Measurements from ENCODE around the gene RASA4B. TPM values are rescaled to one million over a fixed set of nuclear protein-coding genes. Genes with fewer than 3 reads are reported as not detected.
"Not testable (repeated sequence)": the region's sequence is repeated elsewhere in the genome, so short reads cannot be mapped to it uniquely, and the experiment has no call there.

The RASA4B gene
- 10 to 100 TPM in 1 of 5 donors, 1 to 10 TPM in 4; 2.4 to 12.2 (median 5.5) TPM for polyA plus RNA-seq (ENCODE audit: insufficient read depth in 1 of 5, insufficient read length in 5 of 5, low replicate concordance in 1 of 5)
- long read RNA-seq, donor 1, partial matches to known transcripts, result 0 of 1 reads
- long read RNA-seq, donor 1, other reads (novel, unspliced or antisense), result 0 of 1 reads
- long read RNA-seq, donor 2, result 0 reads
- long read RNA-seq, donor 3, result 0 reads
- long read RNA-seq, donor 4, result 0 reads
- long read RNA-seq, donor 5, result 0 reads
- long read RNA-seq, donor 6, partial matches to known transcripts, result 5 of 5 reads
- long read RNA-seq, donor 6, other reads (novel, unspliced or antisense), result 0 of 5 reads
- long read RNA-seq, donor 7, partial matches to known transcripts, result 0 of 1 reads
- long read RNA-seq, donor 7, other reads (novel, unspliced or antisense), result 0 of 1 reads
- long read RNA-seq, donor 8, partial matches to known transcripts, result 0 of 1 reads
- long read RNA-seq, donor 8, other reads (novel, unspliced or antisense), result 0 of 1 reads

- DNase-seq, result not testable (repeated sequence)
Observed at GRCh38 chr7:102517550-102518147, at the start of gene RASA4B. Gene RASA4B (minus strand): TSS chr7:102517777. CDS start chr7:102517710, 67 bp downstream.

DNA sequence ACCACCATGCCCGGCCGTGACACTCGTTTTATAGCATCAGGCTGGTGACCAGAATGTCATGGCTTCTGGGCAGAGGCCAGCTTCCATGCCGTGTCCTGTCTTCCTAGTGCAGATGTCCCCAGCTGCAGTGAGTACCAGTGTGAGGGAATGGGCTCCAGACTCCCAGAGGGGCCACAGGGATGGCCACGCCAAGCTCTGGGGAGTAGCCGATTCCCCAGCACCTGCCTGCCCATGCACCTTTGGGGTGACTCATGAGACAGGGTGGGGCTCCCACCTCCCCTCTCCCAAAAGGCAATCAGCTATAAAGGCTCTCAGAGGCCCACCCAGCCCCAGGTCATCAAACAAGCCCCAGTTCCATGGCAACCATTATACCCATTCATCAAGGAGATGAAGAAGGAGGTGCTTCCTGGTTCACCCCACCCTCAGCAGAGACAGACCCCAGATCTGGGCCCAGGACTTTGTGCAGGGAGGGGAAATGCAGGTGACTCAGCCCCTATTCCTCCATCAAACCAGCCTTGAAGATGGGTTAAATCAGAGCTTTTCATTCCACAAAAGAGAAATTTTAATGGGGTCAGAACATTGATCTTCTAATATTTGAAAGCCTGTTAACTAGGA, 33.3 kb upstream of the RASA4B start, which contains the start of gene SPDYE2:
TSS of gene SPDYE2 (plus strand) at position 419 of the 615 bp plus-strand sequence. CDS start 2,030 bp downstream, outside the sequence.
- not testable (repeated sequence) for DNase-seq

DNA sequence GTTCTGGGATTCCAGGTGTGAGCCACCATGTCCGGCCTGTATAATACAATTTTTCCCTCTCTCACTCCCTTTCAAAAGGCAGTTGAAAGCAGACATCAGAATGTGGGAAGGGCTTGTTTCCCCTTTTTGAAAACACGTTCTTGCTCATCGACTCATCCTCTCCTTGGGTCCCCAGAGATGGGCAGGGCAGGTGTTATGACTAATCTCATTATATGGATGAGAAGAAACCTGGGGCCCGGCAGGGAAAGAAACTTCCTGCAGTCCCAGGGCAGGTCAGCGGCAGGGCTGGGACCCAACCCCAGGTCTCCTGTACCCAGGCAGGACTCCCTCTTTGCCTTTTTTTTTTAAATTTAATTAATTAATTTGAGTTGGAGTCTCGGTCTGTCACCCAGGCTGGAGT, 28.8 kb upstream of the RASA4B start:
- not testable (repeated sequence) for DNase-seq

DNA sequence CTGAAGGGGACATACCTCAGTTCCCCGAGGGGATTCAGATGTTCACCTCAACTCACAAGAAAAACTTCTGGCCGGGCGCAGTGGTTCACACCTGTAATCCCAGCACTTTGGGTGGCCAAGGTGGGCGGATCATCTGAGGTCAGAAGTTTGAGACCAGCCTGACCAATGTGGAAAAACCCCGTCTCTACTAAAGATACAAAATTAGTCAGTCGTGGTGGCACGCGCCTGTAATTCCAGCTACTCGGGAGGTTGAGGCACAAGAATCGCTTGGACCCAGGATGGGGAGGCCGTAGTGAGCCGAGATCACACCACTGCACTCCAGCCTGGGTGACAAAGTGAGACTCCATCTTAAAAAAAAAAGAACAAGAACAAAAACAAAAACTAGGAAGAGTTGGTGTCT, 27.7 kb upstream of the RASA4B start:
- DNase-seq, result not testable (repeated sequence)

- DNase-seq, result not testable (repeated sequence)
Observed at GRCh38 chr7:102544372-102544771, 26.8 kb upstream of the RASA4B start.

DNA sequence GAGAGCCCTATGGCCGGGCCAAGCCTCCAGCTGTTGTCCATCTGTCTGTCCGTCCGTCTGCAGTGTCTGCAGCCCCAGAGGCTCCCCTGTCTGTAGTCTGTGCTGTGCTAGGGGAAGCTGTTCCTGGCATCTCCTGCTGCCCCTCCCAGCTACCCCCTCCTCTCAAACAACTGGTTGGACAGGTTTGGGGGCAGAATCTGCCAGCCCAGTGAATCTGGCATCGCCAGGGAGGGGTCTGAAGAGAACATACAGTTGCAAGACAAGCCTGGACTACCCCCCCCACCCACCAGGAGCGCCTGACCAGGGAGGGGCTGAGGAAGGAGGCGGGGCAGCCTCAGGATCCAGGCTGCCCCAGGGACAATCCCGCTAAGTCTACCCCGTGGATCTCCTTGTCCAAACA, 26.0 kb upstream of the RASA4B start, which contains the start of gene UPK3BL2:
TSS of gene UPK3BL2 (minus strand) at position 101 of the 400 bp plus-strand sequence. CDS start at position 41, 60 bp downstream.
- not testable (repeated sequence) for DNase-seq

GRCh38 chr7:102542771-102543170, 25.2 kb upstream of the RASA4B start:
- not testable (repeated sequence) for DNase-seq

- not testable (repeated sequence) for DNase-seq
Observed at GRCh38 chr7:102542083-102542482, 24.5 kb upstream of the RASA4B start.

DNA sequence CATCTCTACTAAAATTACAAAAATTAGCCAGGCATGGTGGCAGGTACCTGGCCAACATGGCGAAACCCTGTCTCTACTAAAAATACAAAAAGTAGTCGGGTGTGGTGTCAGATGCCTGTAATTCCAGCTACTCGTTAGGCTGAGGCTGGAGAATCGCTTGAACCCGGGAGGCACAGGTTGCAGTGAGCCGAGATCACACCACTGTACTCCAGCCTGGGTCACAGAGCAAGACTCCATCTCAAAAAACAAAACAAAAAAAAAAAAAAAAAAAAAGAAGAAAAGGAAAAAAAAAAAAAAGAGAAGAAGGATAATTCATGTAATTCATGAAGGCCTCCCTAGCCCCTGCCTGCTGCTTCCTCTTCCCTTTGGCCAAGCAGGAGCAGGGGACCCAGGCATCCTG, 23.0 kb upstream of the RASA4B start:
- DNase-seq, result not testable (repeated sequence)

DNA sequence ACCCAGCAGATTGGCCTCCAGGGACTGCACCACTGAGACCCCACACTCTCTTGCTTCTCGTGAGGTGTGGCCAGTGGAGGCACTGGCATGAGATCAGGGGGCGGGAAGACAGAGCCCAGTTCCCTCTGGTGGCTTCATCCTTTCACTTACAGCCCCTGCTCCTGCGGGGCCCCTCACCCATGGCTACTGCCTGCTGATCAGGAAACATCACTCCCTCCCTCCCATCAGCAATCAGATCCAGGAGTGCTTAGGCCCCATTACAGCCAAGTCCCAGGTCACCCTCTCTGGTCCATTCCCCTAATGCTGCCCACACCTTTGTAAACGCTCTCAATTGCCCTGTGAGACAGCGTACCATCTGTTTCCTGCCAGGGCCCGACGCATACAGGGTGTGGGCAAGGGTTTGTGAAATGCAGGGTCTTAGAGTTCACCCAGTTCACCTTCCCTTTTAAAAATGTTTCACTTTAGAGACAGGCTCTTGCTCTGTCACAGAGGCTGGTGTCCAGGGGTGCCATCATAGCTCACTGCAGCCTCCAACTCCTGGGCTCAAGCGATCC, 17.6 kb upstream of the RASA4B start:
- DNase-seq, result not testable (repeated sequence)

- DNase-seq, result not testable (repeated sequence)
Observed at GRCh38 chr7:102532127-102532526, 14.6 kb upstream of the RASA4B start.

GRCh38 chr7:102531583-102531982, 14.0 kb upstream of the RASA4B start:
- not testable (repeated sequence) for DNase-seq

GRCh38 chr7:102527822-102528793, 10.5 kb upstream of the RASA4B start:
- not testable (repeated sequence) for DNase-seq

GRCh38 chr7:102527182-102527581, 9.6 kb upstream of the RASA4B start:
- not testable (repeated sequence) for DNase-seq

- DNase-seq, result not testable (repeated sequence)
Observed at GRCh38 chr7:102524803-102525202, 7.2 kb upstream of the RASA4B start.

DNA sequence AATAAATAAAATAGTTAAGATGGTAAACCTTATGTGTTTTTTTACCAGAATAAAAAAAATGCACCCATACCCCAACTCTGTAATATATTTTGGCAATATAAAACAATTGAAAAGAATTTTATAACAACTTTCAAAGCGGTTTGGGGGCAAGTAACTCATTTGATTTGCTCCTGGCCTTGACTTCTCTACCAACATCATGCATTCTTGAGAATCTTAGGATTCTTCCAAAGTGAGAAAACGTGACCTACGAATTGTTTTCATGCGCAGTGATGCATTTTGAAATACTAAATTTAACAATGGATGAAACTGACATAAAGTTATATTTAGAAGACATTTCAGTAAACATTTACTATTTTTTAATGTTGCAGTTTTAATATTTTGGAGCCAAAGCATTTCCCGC, 3.2 kb upstream of the RASA4B start:
- not testable (repeated sequence) for DNase-seq

GRCh38 chr7:102516951-102517350, 626 bp downstream of the RASA4B start:
- not testable (repeated sequence) for DNase-seq

- DNase-seq, result not testable (repeated sequence)
Observed at GRCh38 chr7:102515889-102516288, 1.7 kb downstream of the RASA4B start.

- DNase-seq, result not testable (repeated sequence)
Observed at GRCh38 chr7:102514881-102515721, 2.5 kb downstream of the RASA4B start.
